Nephron progenitor cell (in vitro differentiated cells): ENCODE measurements around the gene SLC5A8.

Experiments used
- DNase-seq: peaks from one replicate; pipeline ENCODE4 v3.0.0; 2021
- H3K27ac Mint-ChIP-seq: 2 replicates; pipeline ENCODE4 v1.8.0; 2021; ENCODE audit warnings: mild to moderate bottlenecking, moderate library complexity, mixed read lengths
- H3K27me3 Mint-ChIP-seq: 2 replicates; pipeline ENCODE4 v1.8.0; 2021; ENCODE audit warnings: mild to moderate bottlenecking, low read depth, mixed read lengths; ENCODE audit not compliant: poor library complexity
- H3K36me3 Mint-ChIP-seq: 2 replicates; pipeline ENCODE4 v1.8.0; 2021; ENCODE audit warnings: low read depth, mixed read lengths
- H3K4me1 Mint-ChIP-seq: 2 replicates; pipeline ENCODE4 v1.8.0; 2021; ENCODE audit warnings: mixed read lengths
- H3K4me3 Mint-ChIP-seq: 2 replicates; pipeline ENCODE4 v1.8.0; 2021; ENCODE audit warnings: mild to moderate bottlenecking, moderate library complexity, mixed read lengths
- H3K9me3 Mint-ChIP-seq: 2 replicates; pipeline ENCODE4 v1.8.0; 2021; ENCODE audit warnings: mild to moderate bottlenecking, moderate library complexity, mixed read lengths
- TF ChIP-seq, protein P1 (sequence below): fragments of 200-600 bp; sonication (generic); IDR thresholded peaks from 2 replicates; pipeline ENCODE4 v1.5.0; 2021; ENCODE audit warnings: antibody characterized with exemption

Gene SLC5A8

DNA sequence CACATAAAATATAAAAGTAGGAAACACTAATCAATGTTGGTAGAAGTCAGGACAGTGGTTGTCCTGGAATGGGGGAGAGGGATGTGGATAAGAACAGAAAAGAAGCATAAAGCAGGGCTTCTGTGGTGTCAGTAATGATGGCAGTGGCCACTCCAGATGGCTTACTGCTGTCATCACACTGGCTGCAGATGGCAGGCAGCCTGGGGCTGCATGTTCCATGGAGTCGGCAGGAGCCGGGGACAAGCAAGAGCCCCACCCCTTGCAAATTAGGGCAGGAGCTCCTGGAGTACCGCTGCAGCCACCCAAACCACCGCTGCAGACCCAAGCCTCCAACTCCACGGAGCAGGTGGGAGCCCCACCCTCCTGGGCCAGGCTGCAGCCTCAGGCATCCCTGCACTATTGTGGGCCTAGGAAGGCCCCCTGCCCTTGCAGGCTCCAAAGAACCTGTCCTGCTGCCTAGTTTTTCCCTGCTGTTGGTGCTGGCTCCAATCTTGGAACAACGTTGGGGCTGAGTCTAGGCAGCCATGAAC, 28.8 kb upstream of the SLC5A8 start:
- TF ChIP-seq, protein P1, sequence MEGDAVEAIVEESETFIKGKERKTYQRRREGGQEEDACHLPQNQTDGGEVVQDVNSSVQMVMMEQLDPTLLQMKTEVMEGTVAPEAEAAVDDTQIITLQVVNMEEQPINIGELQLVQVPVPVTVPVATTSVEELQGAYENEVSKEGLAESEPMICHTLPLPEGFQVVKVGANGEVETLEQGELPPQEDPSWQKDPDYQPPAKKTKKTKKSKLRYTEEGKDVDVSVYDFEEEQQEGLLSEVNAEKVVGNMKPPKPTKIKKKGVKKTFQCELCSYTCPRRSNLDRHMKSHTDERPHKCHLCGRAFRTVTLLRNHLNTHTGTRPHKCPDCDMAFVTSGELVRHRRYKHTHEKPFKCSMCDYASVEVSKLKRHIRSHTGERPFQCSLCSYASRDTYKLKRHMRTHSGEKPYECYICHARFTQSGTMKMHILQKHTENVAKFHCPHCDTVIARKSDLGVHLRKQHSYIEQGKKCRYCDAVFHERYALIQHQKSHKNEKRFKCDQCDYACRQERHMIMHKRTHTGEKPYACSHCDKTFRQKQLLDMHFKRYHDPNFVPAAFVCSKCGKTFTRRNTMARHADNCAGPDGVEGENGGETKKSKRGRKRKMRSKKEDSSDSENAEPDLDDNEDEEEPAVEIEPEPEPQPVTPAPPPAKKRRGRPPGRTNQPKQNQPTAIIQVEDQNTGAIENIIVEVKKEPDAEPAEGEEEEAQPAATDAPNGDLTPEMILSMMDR: no peak
- Mint-ChIP-seq H3K27me3 (no peaks in the 10 kb centered on the region), H3K9me3 (no peaks in the 10 kb centered on the region), H3K27ac (no peak overlapping the region), H3K4me1 (no peaks in the 10 kb centered on the region), H3K36me3 (no peaks in the 10 kb centered on the region), H3K4me3 (no peak overlapping the region)
- DNase-seq: no peak

DNA sequence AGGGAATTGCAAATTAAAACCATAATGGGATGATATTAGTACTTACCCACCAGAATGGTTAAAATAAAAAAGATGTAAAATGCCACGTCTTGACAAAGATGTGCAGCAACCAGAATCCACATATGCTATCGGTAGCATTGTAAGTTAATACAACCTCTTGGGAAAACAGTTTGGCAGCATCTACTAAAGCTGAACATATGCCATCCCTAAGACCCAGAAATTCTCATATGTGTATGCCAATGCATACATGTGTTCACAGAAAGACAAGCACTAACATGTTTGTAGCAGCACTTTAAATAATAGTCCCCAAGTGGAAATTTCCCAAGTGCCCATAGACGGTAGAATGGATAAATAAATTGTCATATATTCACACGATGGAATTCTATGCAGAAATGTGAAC, 28.3 kb upstream of the SLC5A8 start:
- DNase-seq: no peak
- no peaks in the 10 kb centered on the region for H3K27me3 Mint-ChIP-seq
- no peak overlapping the region for H3K4me3 Mint-ChIP-seq
- no peaks in the 10 kb centered on the region for H3K9me3 Mint-ChIP-seq
- TF ChIP-seq, protein P1: no peak
- no peaks in the 10 kb centered on the region for H3K36me3 Mint-ChIP-seq
- no peaks in the 10 kb centered on the region for H3K4me1 Mint-ChIP-seq
- H3K27ac Mint-ChIP-seq: no peak overlapping the region

DNA sequence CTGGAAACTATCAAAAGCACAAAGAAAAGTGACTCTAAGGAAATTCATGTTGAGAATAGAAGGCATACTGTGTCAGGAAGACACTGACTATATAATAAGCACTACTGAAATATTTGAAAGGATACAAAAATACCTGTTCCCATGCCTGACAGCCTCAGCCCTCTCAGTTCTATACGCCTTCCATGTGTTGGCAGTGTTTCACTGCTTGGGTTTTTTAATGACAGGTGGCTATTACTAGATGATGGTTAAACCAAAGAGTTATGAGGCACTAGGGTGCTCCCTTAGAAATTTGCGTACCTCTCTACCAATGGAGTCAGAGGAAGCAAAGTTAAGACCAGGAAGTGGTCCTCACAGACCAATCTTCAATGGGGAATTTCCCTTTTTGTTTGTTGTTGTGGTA, 25.6 kb upstream of the SLC5A8 start:
- no peaks in the 10 kb centered on the region for H3K27me3 Mint-ChIP-seq
- no peak overlapping the region for H3K27ac Mint-ChIP-seq
- no peaks in the 10 kb centered on the region for H3K36me3 Mint-ChIP-seq
- H3K4me3 Mint-ChIP-seq: no peak overlapping the region
- TF ChIP-seq, protein P1: no peak
- H3K4me1 Mint-ChIP-seq: no peaks in the 10 kb centered on the region
- no peak for DNase-seq
- no peaks in the 10 kb centered on the region for H3K9me3 Mint-ChIP-seq

GRCh38 chr12:101231636-101232035, 21.6 kb upstream of the SLC5A8 start:
- H3K4me1 Mint-ChIP-seq: no peaks in the 10 kb centered on the region
- no peak overlapping the region for H3K4me3 Mint-ChIP-seq
- no peaks in the 10 kb centered on the region for H3K9me3 Mint-ChIP-seq
- no peak for DNase-seq
- H3K27me3 Mint-ChIP-seq: no peaks in the 10 kb centered on the region
- H3K36me3 Mint-ChIP-seq: no peaks in the 10 kb centered on the region
- H3K27ac Mint-ChIP-seq: no peak overlapping the region
- TF ChIP-seq, protein P1: no peak

GRCh38 chr12:101230547-101230946, 20.5 kb upstream of the SLC5A8 start:
- no peaks in the 10 kb centered on the region for H3K27me3 Mint-ChIP-seq
- H3K27ac Mint-ChIP-seq: no peak overlapping the region

DNA sequence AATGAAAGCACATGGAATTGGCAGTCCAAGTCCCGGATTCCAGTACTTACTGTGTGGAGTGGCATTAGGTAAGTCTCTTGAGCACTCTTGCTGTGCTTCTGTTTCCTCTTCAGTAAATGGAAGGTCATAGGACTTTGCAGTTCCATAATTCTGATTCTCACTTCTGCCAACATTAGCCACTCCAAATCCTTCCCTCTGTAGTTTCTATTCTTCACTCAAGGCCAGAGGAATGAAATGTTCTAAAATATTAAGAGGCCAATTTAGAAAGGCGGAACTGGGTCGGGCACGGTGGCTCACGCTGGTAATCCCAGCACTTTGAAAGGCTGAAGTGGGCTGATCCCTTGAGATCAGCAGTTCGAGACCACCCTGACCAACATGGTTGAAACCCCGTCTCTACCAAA, 19.8 kb upstream of the SLC5A8 start:
- no peak overlapping the region for H3K4me3 Mint-ChIP-seq
- no peaks in the 10 kb centered on the region for H3K4me1 Mint-ChIP-seq

More at GRCh38 chr12:101230547-101230946, 20.5 kb upstream of the SLC5A8 start:
- Mint-ChIP-seq H3K36me3 (no peaks in the 10 kb centered on the region), H3K4me3 (no peak overlapping the region), H3K9me3 (no peaks in the 10 kb centered on the region), H3K4me1 (no peaks in the 10 kb centered on the region)
- DNase-seq: no peak
- TF ChIP-seq, protein P1: no peak

More for the DNA sequence above, 19.8 kb upstream of the SLC5A8 start:
- H3K27ac Mint-ChIP-seq: no peak overlapping the region
- TF ChIP-seq, protein P1: no peak
- no peaks in the 10 kb centered on the region for H3K9me3 Mint-ChIP-seq
- H3K36me3 Mint-ChIP-seq: no peaks in the 10 kb centered on the region
- H3K27me3 Mint-ChIP-seq: no peaks in the 10 kb centered on the region
- no peak for DNase-seq
